ENCODE data around the gene RBMS3. TPM values are rescaled to one million over a fixed set of nuclear protein-coding genes. Genes with fewer than 3 reads are reported as not detected.

Gene RBMS3
- total and polyA plus RNA-seq, 2 of the 8 experiments (the other 6 are each of a cell fraction or from before 2014, with no cell fraction given) = 3.7 to 6.9 TPM

DNA sequence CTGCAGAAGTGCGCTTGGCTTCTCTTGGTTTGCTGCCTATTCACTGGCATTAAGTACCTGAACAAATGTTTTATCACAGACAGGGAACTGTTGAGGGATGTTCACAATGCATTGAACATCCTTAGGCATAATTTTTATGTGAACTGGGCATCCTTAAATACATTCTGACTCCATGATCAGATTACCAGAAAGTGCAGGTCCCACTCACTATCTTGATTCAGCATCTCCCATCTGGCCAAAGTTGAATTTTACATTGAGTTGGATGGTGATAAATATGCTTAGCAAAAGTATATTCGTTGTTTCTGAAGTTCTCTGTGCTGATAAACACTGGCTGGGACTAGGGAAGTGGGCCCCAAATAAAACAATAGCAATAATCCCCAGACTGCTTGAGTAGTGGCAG is 108.5 kb downstream of the RBMS3 start (continued):
- TF ChIP-seq, protein P1, sequence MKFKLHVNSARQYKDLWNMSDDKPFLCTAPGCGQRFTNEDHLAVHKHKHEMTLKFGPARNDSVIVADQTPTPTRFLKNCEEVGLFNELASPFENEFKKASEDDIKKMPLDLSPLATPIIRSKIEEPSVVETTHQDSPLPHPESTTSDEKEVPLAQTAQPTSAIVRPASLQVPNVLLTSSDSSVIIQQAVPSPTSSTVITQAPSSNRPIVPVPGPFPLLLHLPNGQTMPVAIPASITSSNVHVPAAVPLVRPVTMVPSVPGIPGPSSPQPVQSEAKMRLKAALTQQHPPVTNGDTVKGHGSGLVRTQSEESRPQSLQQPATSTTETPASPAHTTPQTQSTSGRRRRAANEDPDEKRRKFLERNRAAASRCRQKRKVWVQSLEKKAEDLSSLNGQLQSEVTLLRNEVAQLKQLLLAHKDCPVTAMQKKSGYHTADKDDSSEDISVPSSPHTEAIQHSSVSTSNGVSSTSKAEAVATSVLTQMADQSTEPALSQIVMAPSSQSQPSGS (IDR thresholded peaks at IDR 0.05; ENCODE audit: low read length) = no peak
- no peak for TF ChIP-seq JUND (IDR thresholded peaks at IDR 0.05; ENCODE audit: low read length)
